NB4 (cell line): ENCODE data around the gene CES3.

ENCODE experiments used
- DNase-seq: peaks from one replicate; pipeline ENCODE4 v3.0.0; 2010; ENCODE audit warnings: low read depth
- H3K4me3 ChIP-seq: one replicate; pipeline ENCODE4 v1.5.1; 2011; ENCODE audit warnings: mild to moderate bottlenecking, low read depth, low read length, moderate library complexity
- CTCF ChIP-seq: IDR thresholded peaks from one replicate; pipeline ENCODE4 v1.5.1; 2012; ENCODE audit warnings: low read depth, low read length
- MAX ChIP-seq: IDR thresholded peaks from 2 replicates; pipeline ENCODE4 v1.6.1; 2011; ENCODE audit warnings: low read depth, low read length
- MYC ChIP-seq: IDR thresholded peaks from 2 replicates; pipeline ENCODE4 v1.6.1; 2011; ENCODE audit warnings: low read depth, low read length
- POLR2A ChIP-seq: IDR thresholded peaks from 2 replicates; pipeline ENCODE4 v1.6.1; 2011; ENCODE audit warnings: mild to moderate bottlenecking; ENCODE audit not compliant: insufficient read length; ENCODE audit errors: extremely low read depth

The CES3 gene

GRCh38 chr16:66977341-66978113 lies 16.5 kb downstream of the CES3 start:
- TF ChIP-seq MAX = 0 out of 2 replicates have a peak, but pooled peaks have one; percentile 10
- no peak for TF ChIP-seq MYC
- TF ChIP-seq CTCF = peak; percentile 93

DNA sequence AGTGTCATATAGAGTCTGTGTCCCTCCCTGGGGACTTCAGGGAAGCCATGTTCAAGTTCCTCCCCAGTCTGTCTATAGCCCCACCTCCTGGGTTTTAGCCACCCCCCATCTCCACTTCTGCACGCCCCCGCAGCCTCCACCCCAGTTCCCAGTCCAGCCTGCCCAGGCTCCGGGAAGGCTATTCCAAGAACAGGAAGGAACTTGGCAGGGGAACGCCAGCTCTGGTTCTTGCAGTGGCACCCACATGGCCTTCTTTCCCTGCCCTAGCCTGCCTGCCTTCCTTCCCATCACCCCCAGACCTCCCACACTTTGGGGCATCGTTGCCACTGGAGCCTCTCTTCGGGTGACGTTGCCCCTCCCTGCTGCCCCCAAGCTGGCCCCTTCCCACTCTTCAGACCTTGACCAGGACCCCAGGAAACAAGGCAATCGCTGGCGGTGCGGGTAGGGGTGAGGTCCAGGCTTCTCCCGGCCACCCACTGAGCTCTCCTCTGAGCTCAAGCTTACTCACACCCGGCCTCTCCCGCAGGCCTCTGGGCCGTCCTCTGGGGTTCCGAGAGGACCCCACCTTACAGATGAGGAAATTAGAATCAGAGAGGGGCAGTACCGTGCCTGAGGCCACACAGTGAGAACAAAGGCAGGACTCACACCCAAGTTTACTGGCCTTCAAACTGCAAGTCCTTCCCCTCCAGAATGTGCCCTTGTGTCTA lies 18.1 kb downstream of the CES3 start:
- no peak overlapping the region for H3K4me3 ChIP-seq
- DNase-seq = peak; percentile 37
- TF ChIP-seq CTCF (no peak), MYC (no peak), MAX (no peak), POLR2A (no peak)

More at GRCh38 chr16:66977341-66978113, 16.5 kb downstream of the CES3 start:
- DNase-seq = peak; percentile 87
- no peak overlapping the region for H3K4me3 ChIP-seq

DNA sequence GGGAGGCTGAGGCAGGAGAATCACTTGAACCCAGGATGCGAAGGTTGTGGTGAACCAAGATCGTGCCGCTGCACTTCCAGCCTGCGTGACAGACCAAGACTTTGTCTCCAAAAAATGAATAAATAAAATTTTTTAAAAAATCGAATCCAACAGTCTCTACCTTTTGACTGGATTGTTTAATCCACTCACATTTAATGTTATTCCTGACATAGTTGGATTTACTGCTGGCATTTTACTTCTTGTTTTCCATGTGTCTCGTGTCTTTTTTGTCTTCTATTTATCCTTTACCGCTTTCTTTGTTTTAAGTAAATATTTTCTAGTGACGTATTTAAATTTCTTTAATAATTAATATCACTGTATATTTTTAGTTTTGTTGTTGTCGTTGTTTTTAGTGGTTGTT lies 22.0 kb downstream of the CES3 start:
- no peak overlapping the region for H3K4me3 ChIP-seq

GRCh38 chr16:66984892-66985311 lies 23.8 kb downstream of the CES3 start:
- no peak overlapping the region for H3K4me3 ChIP-seq
- no peak for DNase-seq
- no peak for TF ChIP-seq CTCF
- TF ChIP-seq POLR2A = no peak
- no peak for TF ChIP-seq MAX
- no peak for TF ChIP-seq MYC

More for the DNA sequence above, 22.0 kb downstream of the CES3 start:
- DNase-seq = no peak
- TF ChIP-seq POLR2A = no peak
- TF ChIP-seq MAX = no peak
- no peak for TF ChIP-seq MYC
- TF ChIP-seq CTCF = no peak

GRCh38 chr16:66986559-66986958 lies 25.5 kb downstream of the CES3 start:
- DNase-seq = no peak
- TF ChIP-seq CTCF (no peak), POLR2A (no peak), MYC (no peak), MAX (no peak)

More at GRCh38 chr16:66986559-66986958, 25.5 kb downstream of the CES3 start:
- H3K4me3 ChIP-seq = no peak overlapping the region
